H9 (cell line): ENCODE measurements around the gene MSANTD2. TPM values are rescaled to one million over a fixed set of nuclear protein-coding genes. Genes with fewer than 3 reads are reported as not detected.

Experiments used
- DNase-seq: peaks from one replicate; pipeline ENCODE4 v3.0.0-alpha.2; 2017
- H2AFZ ChIP-seq: one replicate; pipeline ENCODE4 v1.6.1; 2013; ENCODE audit warnings: mild to moderate bottlenecking, low read length, control low read depth, moderate library complexity
- H2AK5ac ChIP-seq: 2 replicates; pipeline ENCODE4 v1.6.1; 2013; ENCODE audit warnings: low read length, control low read depth, mixed read lengths; ENCODE audit not compliant: insufficient read length
- H2BK120ac ChIP-seq: one replicate; pipeline ENCODE4 v1.6.1; 2013; ENCODE audit warnings: low read depth, mild to moderate bottlenecking, low read length, control low read depth, inconsistent platforms; ENCODE audit not compliant: poor library complexity, severe bottlenecking
- H2BK12ac ChIP-seq: 2 replicates; pipeline ENCODE4 v1.6.1; 2013; ENCODE audit warnings: low read length, control low read depth, mixed read lengths, low read depth; ENCODE audit not compliant: insufficient read length
- H2BK15ac ChIP-seq: 2 replicates; pipeline ENCODE4 v1.6.1; 2013; ENCODE audit warnings: low read depth, low read length, control low read depth
- H2BK20ac ChIP-seq: one replicate; pipeline ENCODE4 v1.6.1; 2013; ENCODE audit warnings: low read depth, mild to moderate bottlenecking, low read length, control low read depth, inconsistent platforms; ENCODE audit not compliant: poor library complexity, severe bottlenecking
- H2BK5ac ChIP-seq: 2 replicates; pipeline ENCODE4 v1.6.1; 2013; ENCODE audit warnings: low read length, control low read depth, mixed read lengths; ENCODE audit not compliant: insufficient read length
- H3K14ac ChIP-seq: 2 replicates; pipeline ENCODE4 v1.6.1; 2013; ENCODE audit warnings: low read length, control low read depth; ENCODE audit not compliant: insufficient read depth
- H3K18ac ChIP-seq: 2 replicates; pipeline ENCODE4 v1.6.1; 2013; ENCODE audit warnings: low read depth, mild to moderate bottlenecking, mixed read lengths, low read length, control low read depth; ENCODE audit not compliant: insufficient read length
- H3K23ac ChIP-seq: 2 replicates; pipeline ENCODE4 v1.6.1; 2013; ENCODE audit warnings: low read length, control low read depth, mixed read lengths, low read depth; ENCODE audit not compliant: insufficient read length
- H3K23me2 ChIP-seq: 2 replicates; pipeline ENCODE4 v1.6.1; 2013; ENCODE audit warnings: low read depth, mild to moderate bottlenecking, mixed read lengths, low read length, control low read depth; ENCODE audit not compliant: insufficient read length, poor library complexity, severe bottlenecking
- H3K27ac ChIP-seq: 2 replicates; pipeline ENCODE4 v1.5.1; 2013; ENCODE audit warnings: low read length, control low read depth, mixed read lengths, low read depth; ENCODE audit not compliant: insufficient read length
- H3K27me3 ChIP-seq: 2 replicates; pipeline ENCODE4 v1.6.1; 2013; ENCODE audit warnings: low read length, control low read depth, inconsistent platforms; ENCODE audit not compliant: insufficient read depth
- H3K4ac ChIP-seq: 2 replicates; pipeline ENCODE4 v1.6.1; 2013; ENCODE audit warnings: low read depth, mild to moderate bottlenecking, control low read depth, inconsistent platforms, low read length, moderate library complexity
- H3K4me1 ChIP-seq: 2 replicates; pipeline ENCODE4 v1.6.1; 2013; ENCODE audit warnings: low read length, control low read depth, inconsistent platforms; ENCODE audit not compliant: insufficient read depth
- H3K4me2 ChIP-seq: 2 replicates; pipeline ENCODE4 v1.6.1; 2013; ENCODE audit warnings: low read length, control low read depth, mixed read lengths; ENCODE audit not compliant: insufficient read length, insufficient read depth
- H3K56ac ChIP-seq: 2 replicates; pipeline ENCODE4 v1.6.1; 2013; ENCODE audit warnings: low read depth, mild to moderate bottlenecking, mixed read lengths, low read length, control low read depth; ENCODE audit not compliant: insufficient read length
- H3K79me1 ChIP-seq: 2 replicates; pipeline ENCODE4 v1.6.1; 2013; ENCODE audit warnings: low read depth, mild to moderate bottlenecking, moderate library complexity, low read length, control low read depth, inconsistent platforms; ENCODE audit not compliant: insufficient read depth, poor library complexity, severe bottlenecking
- H3K79me2 ChIP-seq: 2 replicates; pipeline ENCODE4 v1.6.1; 2013; ENCODE audit warnings: low read length, control low read depth, inconsistent platforms; ENCODE audit not compliant: insufficient read depth
- H3K9ac ChIP-seq: 2 replicates; pipeline ENCODE4 v1.6.1; 2013; ENCODE audit warnings: low read length, control low read depth, mixed read lengths; ENCODE audit not compliant: insufficient read length; ENCODE audit errors: extremely low read depth
- H3K9me3 ChIP-seq: one replicate; pipeline ENCODE4 v1.6.1; 2013; ENCODE audit warnings: low read depth, low read length, inconsistent platforms; ENCODE audit not compliant: control insufficient read depth
- H3T11ph ChIP-seq: one replicate; pipeline ENCODE4 v1.6.1; 2013; ENCODE audit warnings: mild to moderate bottlenecking, low read length, control low read depth, inconsistent platforms
- H4K20me1 ChIP-seq: one replicate; pipeline ENCODE4 v1.6.1; 2013; ENCODE audit not compliant: control insufficient read depth, insufficient read length, insufficient read depth
- H4K5ac ChIP-seq: 2 replicates; pipeline ENCODE4 v1.6.1; 2013; ENCODE audit warnings: low read depth, mild to moderate bottlenecking, mixed read lengths, low read length, control low read depth; ENCODE audit not compliant: insufficient read length
- H4K8ac ChIP-seq: replicated peaks from 2 replicates; pipeline ENCODE4 v1.6.1; 2013; ENCODE audit warnings: low read length, control low read depth, mixed read lengths, low read depth; ENCODE audit not compliant: insufficient read length
- H4K91ac ChIP-seq: 2 replicates; pipeline ENCODE4 v1.6.1; 2013; ENCODE audit warnings: low read depth, mild to moderate bottlenecking, moderate library complexity, mixed read lengths, low read length, control low read depth; ENCODE audit not compliant: insufficient read length
- H3K27ac Mint-ChIP-seq, 3 experiments: 2 replicates in 2 of 3; 3 replicates in 1 of 3; pipeline ENCODE4 v1.8.0; 2020 to 2021; ENCODE audit warnings: mixed read lengths in 3 of 3, mild to moderate bottlenecking in 1 of 3, moderate library complexity in 1 of 3
- H3K27me3 Mint-ChIP-seq: 2 replicates; pipeline ENCODE4 v1.8.0; 2021; ENCODE audit warnings: low read depth, mild to moderate bottlenecking, moderate library complexity, mixed read lengths
- H3K36me3 Mint-ChIP-seq, 3 experiments: 2 replicates in 2 of 3; 3 replicates in 1 of 3; pipeline ENCODE4 v1.8.0; 2020 to 2021; ENCODE audit warnings: low read depth in 3 of 3, mixed read lengths in 3 of 3; ENCODE audit not compliant: insufficient read depth in 1 of 3
- H3K4me1 Mint-ChIP-seq, 2 experiments: 2 replicates each; pipeline ENCODE4 v1.8.0; 2020; ENCODE audit warnings: mixed read lengths in 2 of 2
- H3K4me3 Mint-ChIP-seq, 2 experiments: 2 replicates in 1 of 2; 3 replicates in 1 of 2; pipeline ENCODE4 v1.8.0; 2020 to 2021; ENCODE audit warnings: mild to moderate bottlenecking in 2 of 2, mixed read lengths in 2 of 2, moderate library complexity in 1 of 2
- H3K9me3 Mint-ChIP-seq, 2 experiments: 2 replicates in 1 of 2; 3 replicates in 1 of 2; pipeline ENCODE4 v1.8.0; 2020; ENCODE audit warnings: mild to moderate bottlenecking in 2 of 2, mixed read lengths in 2 of 2, moderate library complexity in 1 of 2
- CTCF ChIP-seq: fragments of 200-600 bp; sonication (generic); conservative IDR thresholded peaks from 3 replicates; pipeline ENCODE4 v1.8.0; 2021; ENCODE audit warnings: antibody characterized with exemption, mild to moderate bottlenecking
- WGBS: extraction: QIAGEN DNeasy Blood & Tissue Kit; methylation state at CpG from one replicate; pipeline ENCODE4 v1.1.7; 2013; ENCODE audit warnings: missing lambda C conversion rate, low lambda C conversion rate, mixed read lengths; ENCODE audit not compliant: insufficient read length; ENCODE audit errors: extremely low coverage; 5-methylcytosine and 5-hydroxymethylcytosine counted together
- total RNA-seq: library from RNA; stranded (reverse); gene quantifications from 2 replicates; pipeline ENCODE4 v1.2.1, GENCODE V29; 2021

Gene MSANTD2
- total RNA-seq, 1 experiment from 2014 or later, result 18.1 TPM

- Histone ChIP-seq H4K5ac (no peak overlapping the region), H3K23me2 (peaks cover 22% of the 10 kb centered on the region), H3K4me2 (peak overlapping the region; percentile 51), H2BK15ac (no peak overlapping the region), H2AK5ac (no peak overlapping the region), H3K23ac (no peak overlapping the region), H3K56ac (no peak overlapping the region), H4K20me1 (no peaks in the 10 kb centered on the region), H2BK5ac (no peak overlapping the region), H3K4me1 (peaks cover 2% of the 10 kb centered on the region; the same call in 1 of the 2 replicates), H3K9ac (no peak overlapping the region), H3K18ac (no peak overlapping the region), H2AFZ (no peak overlapping the region), H4K8ac (no peak overlapping the region), H3K27ac (no peak overlapping the region), H3K27me3 (peaks cover 89% of the 10 kb centered on the region), H2BK20ac (no peak overlapping the region), H4K91ac (no peak overlapping the region), H3K79me2 (no peaks in the 10 kb centered on the region), H3K14ac (no peak overlapping the region), H3K79me1 (no peaks in the 10 kb centered on the region), H2BK120ac (no peak overlapping the region), H2BK12ac (no peak overlapping the region), H3T11ph (no peak overlapping the region), H3K4ac (no peak overlapping the region), H3K9me3 (no peaks in the 10 kb centered on the region)
- no CpG with 5 or more reads among the region's 14 CpGs for WGBS
- no peak for TF ChIP-seq CTCF
- no peak overlapping the region for H3K27ac Mint-ChIP-seq
- DNase-seq, result no peak
- H3K36me3 Mint-ChIP-seq, result no peaks in the 10 kb centered on the region; a peak in 2 of 7 replicates
- peaks cover 87% of the 10 kb centered on the region for H3K27me3 Mint-ChIP-seq
- peaks cover 3 to 7% of the 10 kb centered on the region in 2 experiments; a peak in 2 of 5 replicates for H3K9me3 Mint-ChIP-seq
- H3K4me1 Mint-ChIP-seq, result peaks cover 21 to 38% of the 10 kb centered on the region in 2 experiments
- H3K4me3 Mint-ChIP-seq, result peak overlapping the region; percentile 79 to 92
Observed at GRCh38 chr11:124747406-124748099, 52.7 kb downstream of the MSANTD2 start.
